ENCODE results near the gene SNAP29.
A peak's percentile ranks its signal among the peaks of the same experiment; 100 is the strongest.

The SNAP29 gene
- long read RNA-seq, full-length matches to known transcripts = 61 of 66 reads
- long read RNA-seq, partial matches to known transcripts = 1 of 66 reads
- long read RNA-seq, other reads (novel, unspliced or antisense) = 4 of 66 reads

DNA sequence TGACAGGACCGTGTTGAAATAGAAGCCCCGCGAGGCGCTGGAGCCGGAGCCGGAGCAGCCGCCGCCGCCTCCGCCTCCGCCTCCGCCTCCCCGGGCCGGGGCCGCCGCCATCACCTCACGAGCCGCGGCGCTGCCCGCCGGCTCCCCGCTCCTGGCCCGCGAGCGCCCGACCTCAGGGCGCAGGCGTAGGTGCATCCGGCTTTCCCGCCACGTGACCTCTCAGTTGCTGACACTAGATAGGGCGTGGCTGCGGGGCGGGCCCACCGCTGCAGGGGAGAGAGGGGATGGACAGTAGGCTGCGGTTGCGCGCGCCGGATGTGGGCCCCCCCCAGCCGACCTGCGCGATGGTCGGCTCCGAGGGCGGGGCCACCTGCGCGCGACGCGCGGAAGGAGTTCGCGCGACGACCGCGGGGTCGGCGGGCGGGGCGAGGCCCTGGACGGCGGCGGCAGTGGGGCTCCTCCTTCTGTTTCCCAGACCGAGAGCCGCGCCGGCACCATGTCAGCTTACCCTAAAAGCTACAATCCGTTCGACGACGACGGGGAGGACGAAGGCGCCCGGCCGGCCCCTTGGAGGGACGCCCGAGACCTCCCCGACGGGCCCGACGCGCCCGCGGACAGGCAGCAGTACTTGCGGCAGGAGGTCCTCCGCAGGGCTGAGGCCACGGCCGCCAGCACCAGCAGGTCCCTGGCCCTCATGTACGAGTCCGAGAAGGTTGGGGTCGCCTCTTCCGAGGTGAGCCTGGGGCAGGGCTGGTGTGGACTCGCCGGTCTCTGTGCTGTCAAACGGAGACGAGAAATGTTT lies at the start of gene SNAP29, which contains the start of gene PI4KA:
Gene SNAP29 (plus strand): TSS at position 393 of the 802 bp plus-strand sequence. CDS start 104 bp downstream, at position 497.
Gene PI4KA (minus strand): TSS at position 197 of the 802 bp plus-strand sequence. CDS start 86 bp downstream, at position 111.
- no peaks in the 10 kb centered on the region for H3K27me3 ChIP-seq (ENCODE audit: insufficient read depth, poor library complexity, severe bottlenecking)
- DNase-seq (ENCODE audit: low read depth in 1 of 2, low spot score in 1 of 2) = peak; percentile 98 to 99
- H3K27ac ChIP-seq (replicated peaks) = peak within 1 kb of the TSS; percentile 72
- peak within 1 kb of the TSS; percentile 91 for H3K4me3 ChIP-seq (replicated peaks; ENCODE audit: insufficient read depth, low read length)
- peak; percentile 51 for TF ChIP-seq POLR2AphosphoS5 (IDR thresholded peaks at IDR 0.05; ENCODE audit: low read depth)
- TF ChIP-seq GABPA (IDR thresholded peaks at IDR 0.05; ENCODE audit: low read depth) = 0 out of 2 replicates have a peak, but pooled peaks have one; percentile 38
- TF ChIP-seq, protein P1, sequence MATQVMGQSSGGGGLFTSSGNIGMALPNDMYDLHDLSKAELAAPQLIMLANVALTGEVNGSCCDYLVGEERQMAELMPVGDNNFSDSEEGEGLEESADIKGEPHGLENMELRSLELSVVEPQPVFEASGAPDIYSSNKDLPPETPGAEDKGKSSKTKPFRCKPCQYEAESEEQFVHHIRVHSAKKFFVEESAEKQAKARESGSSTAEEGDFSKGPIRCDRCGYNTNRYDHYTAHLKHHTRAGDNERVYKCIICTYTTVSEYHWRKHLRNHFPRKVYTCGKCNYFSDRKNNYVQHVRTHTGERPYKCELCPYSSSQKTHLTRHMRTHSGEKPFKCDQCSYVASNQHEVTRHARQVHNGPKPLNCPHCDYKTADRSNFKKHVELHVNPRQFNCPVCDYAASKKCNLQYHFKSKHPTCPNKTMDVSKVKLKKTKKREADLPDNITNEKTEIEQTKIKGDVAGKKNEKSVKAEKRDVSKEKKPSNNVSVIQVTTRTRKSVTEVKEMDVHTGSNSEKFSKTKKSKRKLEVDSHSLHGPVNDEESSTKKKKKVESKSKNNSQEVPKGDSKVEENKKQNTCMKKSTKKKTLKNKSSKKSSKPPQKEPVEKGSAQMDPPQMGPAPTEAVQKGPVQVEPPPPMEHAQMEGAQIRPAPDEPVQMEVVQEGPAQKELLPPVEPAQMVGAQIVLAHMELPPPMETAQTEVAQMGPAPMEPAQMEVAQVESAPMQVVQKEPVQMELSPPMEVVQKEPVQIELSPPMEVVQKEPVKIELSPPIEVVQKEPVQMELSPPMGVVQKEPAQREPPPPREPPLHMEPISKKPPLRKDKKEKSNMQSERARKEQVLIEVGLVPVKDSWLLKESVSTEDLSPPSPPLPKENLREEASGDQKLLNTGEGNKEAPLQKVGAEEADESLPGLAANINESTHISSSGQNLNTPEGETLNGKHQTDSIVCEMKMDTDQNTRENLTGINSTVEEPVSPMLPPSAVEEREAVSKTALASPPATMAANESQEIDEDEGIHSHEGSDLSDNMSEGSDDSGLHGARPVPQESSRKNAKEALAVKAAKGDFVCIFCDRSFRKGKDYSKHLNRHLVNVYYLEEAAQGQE (IDR thresholded peaks at IDR 0.05; ENCODE audit: insufficient replicate concordance, low read depth) = no peak

GRCh38 chr22:20809538-20810185 lies 49.1 kb upstream of the SNAP29 start:
- Histone ChIP-seq H3K27ac (replicated peaks) (no peak overlapping the region), H3K4me3 (replicated peaks; ENCODE audit: insufficient read depth, low read length) (no peak overlapping the region), H3K27me3 (ENCODE audit: insufficient read depth, poor library complexity, severe bottlenecking) (no peaks in the 10 kb centered on the region)
- DNase-seq (ENCODE audit: low read depth in 1 of 2, low spot score in 1 of 2) = no peak
- TF ChIP-seq SPI1 (IDR thresholded peaks at IDR 0.05; ENCODE audit: borderline replicate concordance, low read depth) (no peak), GABPA (IDR thresholded peaks at IDR 0.05; ENCODE audit: low read depth) (no peak), POLR2AphosphoS5 (IDR thresholded peaks at IDR 0.05; ENCODE audit: low read depth) (no peak), CTCF (IDR thresholded peaks at IDR 0.05; ENCODE audit: insufficient read depth, low read length) (no peak)
- TF ChIP-seq, protein P1 (IDR thresholded peaks at IDR 0.05; ENCODE audit: insufficient replicate concordance, low read depth) = no peak

GRCh38 chr22:20810645-20811044 lies 48.2 kb upstream of the SNAP29 start:
- no peak overlapping the region for H3K4me3 ChIP-seq (replicated peaks; ENCODE audit: insufficient read depth, low read length)
- H3K27ac ChIP-seq (replicated peaks) = no peak overlapping the region
- DNase-seq (ENCODE audit: low read depth in 1 of 2, low spot score in 1 of 2) = no peak
- H3K27me3 ChIP-seq (ENCODE audit: insufficient read depth, poor library complexity, severe bottlenecking) = no peaks in the 10 kb centered on the region
- no peak for TF ChIP-seq CTCF (IDR thresholded peaks at IDR 0.05; ENCODE audit: insufficient read depth, low read length)
- no peak for TF ChIP-seq POLR2AphosphoS5 (IDR thresholded peaks at IDR 0.05; ENCODE audit: low read depth)
- no peak for TF ChIP-seq SPI1 (IDR thresholded peaks at IDR 0.05; ENCODE audit: borderline replicate concordance, low read depth)
- TF ChIP-seq, protein P1 (IDR thresholded peaks at IDR 0.05; ENCODE audit: insufficient replicate concordance, low read depth) = no peak
- TF ChIP-seq GABPA (IDR thresholded peaks at IDR 0.05; ENCODE audit: low read depth) = no peak

Data from HL-60 (cell line).